ENCODE measurements around the gene TRAF3.

DNA sequence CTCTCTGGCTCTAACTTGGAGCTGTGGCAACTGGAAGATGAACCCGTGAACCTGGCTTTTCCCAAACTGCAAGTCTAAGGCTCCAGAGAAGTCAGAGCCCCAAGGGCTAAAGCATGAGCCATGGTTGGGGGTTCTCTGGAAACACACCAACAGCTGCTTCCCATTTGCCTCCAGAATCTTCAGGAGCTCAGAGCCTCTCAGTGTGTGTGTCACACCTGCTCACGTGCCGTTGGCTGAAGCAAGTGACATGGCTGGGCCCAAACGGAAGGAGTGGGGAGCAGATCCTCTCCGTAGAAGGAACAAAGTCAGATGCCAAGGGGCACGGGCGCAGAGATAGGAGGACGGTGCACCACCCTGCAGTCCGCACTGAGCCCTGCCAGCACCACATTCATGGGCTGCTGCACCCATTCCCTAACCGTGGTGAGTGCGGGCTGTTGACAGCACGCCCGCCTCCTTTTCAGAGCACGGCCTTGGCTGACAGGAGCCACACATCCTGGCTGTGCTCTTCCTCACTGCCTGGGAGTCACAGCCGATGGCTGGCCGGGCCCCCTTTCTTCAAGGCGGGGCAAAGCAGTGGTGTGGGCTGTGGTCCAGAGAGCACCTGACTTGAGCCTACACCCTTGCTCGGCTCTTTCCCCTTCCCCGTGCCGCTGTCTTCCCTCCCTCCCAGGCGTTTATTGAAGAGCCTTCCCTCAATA lies 16.6 kb upstream of the TRAF3 start:
- no peak for TF ChIP-seq CTCF (IDR thresholded peaks at IDR 0.05 in 8 of 11, conservative IDR thresholded peaks at IDR 0.05 in 3 of 11)
- no peak for TF ChIP-seq POLR2A (IDR thresholded peaks at IDR 0.05)
- TF ChIP-seq POLR2AphosphoS5 (IDR thresholded peaks at IDR 0.05): no peak

Measured in spleen (tissue), 7 donors.